IMR-90 (cell line): ENCODE data around the gene FIS1. TPM values are rescaled to one million over a fixed set of nuclear protein-coding genes. Genes with fewer than 3 reads are reported as not detected.

Source experiments
- ATAC-seq: fragments of 200-7000 bp; cut with Tn5 transposase; 2 replicates; pipeline ENCODE4 v1.9.1; 2020; ENCODE audit warnings: low read depth, mild to moderate bottlenecking, moderate library complexity
- BruUV-seq: library from RNA; stranded (reverse); fragments of 400-500 nt; replicated peaks from 2 replicates; lab custom pipeline; 2021; lab: Mats Ljungman, UMichigan
- CTCF ChIA-PET: fragments of 300-600 bp; formaldehyde crosslinking; extraction: SDS; loops from one replicate; lab custom pipeline; 2021; ENCODE audit warnings: antibody characterized with exemption; lab: Yijun Ruan, JAX
- POLR2A ChIA-PET: fragments of 300-600 bp; sonication (Branson Sonifier 250); formaldehyde crosslinking; loops from one replicate; lab custom pipeline; 2022; ENCODE audit warnings: antibody characterized with exemption; ENCODE audit not compliant: unreplicated experiment; lab: Charles Lee
- DNase-seq: peaks from one replicate; pipeline ENCODE4 v3.0.0; 2013
- H2AFZ ChIP-seq: replicated peaks from 2 replicates; pipeline ENCODE3; 2013; ENCODE audit warnings: low read length, mild to moderate bottlenecking; ENCODE audit not compliant: poor library complexity
- H2AK5ac ChIP-seq: 2 replicates; pipeline ENCODE4 v1.6.1; 2013; ENCODE audit warnings: low read depth, low read length, inconsistent platforms
- H2AK9ac ChIP-seq: replicated peaks from 2 replicates; pipeline ENCODE3; 2013; ENCODE audit warnings: mild to moderate bottlenecking, low read depth, low read length, moderate library complexity; ENCODE audit not compliant: poor library complexity
- H2BK120ac ChIP-seq: 2 replicates; pipeline ENCODE4 v1.6.1; 2013; ENCODE audit warnings: low read depth, low read length, inconsistent platforms
- H2BK15ac ChIP-seq: 3 replicates; pipeline ENCODE4 v1.6.1; 2013; ENCODE audit warnings: low read depth, low read length, inconsistent platforms
- H2BK20ac ChIP-seq: 2 replicates; pipeline ENCODE4 v1.6.1; 2013; ENCODE audit warnings: low read depth, mild to moderate bottlenecking, inconsistent platforms, low read length, moderate library complexity
- H2BK5ac ChIP-seq: 2 replicates; pipeline ENCODE4 v1.6.1; 2013; ENCODE audit warnings: mild to moderate bottlenecking, low read depth, low read length, inconsistent platforms; ENCODE audit not compliant: poor library complexity, severe bottlenecking
- H3K14ac ChIP-seq: replicated peaks from 2 replicates; pipeline ENCODE4 v1.6.1; 2013; ENCODE audit warnings: low read depth, low read length, inconsistent platforms
- H3K18ac ChIP-seq: 2 replicates; pipeline ENCODE4 v1.6.1; 2013; ENCODE audit warnings: low read depth, low read length, control low read depth
- H3K23ac ChIP-seq: 2 replicates; pipeline ENCODE4 v1.6.1; 2013; ENCODE audit warnings: low read depth, low read length, inconsistent platforms
- H3K27ac ChIP-seq: 2 replicates; pipeline ENCODE4 v1.5.1; 2013; ENCODE audit warnings: mild to moderate bottlenecking, control low read depth, low read length; ENCODE audit not compliant: insufficient read depth
- H3K27me3 ChIP-seq: 2 replicates; pipeline ENCODE4 v1.6.1; 2013; ENCODE audit warnings: low read length; ENCODE audit not compliant: control insufficient read depth, insufficient read depth
- H3K36me3 ChIP-seq: 2 replicates; pipeline ENCODE4 v1.6.1; 2013; ENCODE audit warnings: low read length, mixed read lengths; ENCODE audit not compliant: control insufficient read depth, insufficient read depth
- H3K4ac ChIP-seq: 2 replicates; pipeline ENCODE4 v1.6.1; 2013; ENCODE audit warnings: low read depth, low read length, inconsistent platforms
- H3K4me1 ChIP-seq: 2 replicates; pipeline ENCODE4 v1.6.1; 2013; ENCODE audit warnings: low read length, mixed read lengths; ENCODE audit not compliant: control insufficient read depth, insufficient read depth
- H3K4me2 ChIP-seq: 2 replicates; pipeline ENCODE4 v1.6.1; 2013; ENCODE audit warnings: low read depth, mild to moderate bottlenecking, control low read depth, low read length, moderate library complexity
- H3K4me3 ChIP-seq: 2 replicates; pipeline ENCODE4 v1.5.1; 2013; ENCODE audit warnings: low read depth, mild to moderate bottlenecking, control low read depth, low read length, moderate library complexity; ENCODE audit not compliant: insufficient read depth
- H3K56ac ChIP-seq: 2 replicates; pipeline ENCODE4 v1.6.1; 2013; ENCODE audit warnings: low read length, inconsistent platforms; ENCODE audit not compliant: insufficient read depth; ENCODE audit errors: extremely low read depth
- H3K79me1 ChIP-seq, 2 experiments: 2 replicates each; pipeline ENCODE4 v1.6.1; 2013; ENCODE audit warnings: low read length in 2 of 2, inconsistent platforms in 1 of 2, low read depth in 1 of 2
- H3K9ac ChIP-seq: 2 replicates; pipeline ENCODE4 v1.6.1; 2013; ENCODE audit warnings: low read depth, low read length, control low read depth
- H3K9me1 ChIP-seq: 2 replicates; pipeline ENCODE4 v1.6.1; 2013; ENCODE audit warnings: low read length, inconsistent platforms; ENCODE audit not compliant: insufficient read depth
- H3K9me3 ChIP-seq: 2 replicates; pipeline ENCODE4 v1.6.1; 2013; ENCODE audit warnings: low read length; ENCODE audit not compliant: control insufficient read depth, insufficient read depth
- H4K20me1 ChIP-seq: 2 replicates; pipeline ENCODE4 v1.6.1; 2013; ENCODE audit warnings: low read length, inconsistent platforms; ENCODE audit not compliant: insufficient read depth
- H4K5ac ChIP-seq: 2 replicates; pipeline ENCODE4 v1.6.1; 2013; ENCODE audit warnings: mild to moderate bottlenecking, low read depth, low read length, control low read depth
- H4K8ac ChIP-seq, 2 experiments: 2 replicates each; pipeline ENCODE4 v1.6.1; 2013; ENCODE audit warnings: low read depth in 2 of 2, low read length in 2 of 2, control low read depth in 1 of 2, inconsistent platforms in 1 of 2
- H4K91ac ChIP-seq: 2 replicates; pipeline ENCODE4 v1.6.1; 2013; ENCODE audit warnings: low read depth, low read length, inconsistent platforms; ENCODE audit not compliant: insufficient read depth
- BHLHE40 ChIP-seq: fragments of 150-350 bp; IDR thresholded peaks from 2 replicates; pipeline ENCODE4 v1.6.1; 2016; ENCODE audit warnings: mild to moderate bottlenecking, low read depth, low read length
- RAD21 ChIP-seq: IDR thresholded peaks from 2 replicates; pipeline ENCODE4 v1.6.1; 2012; ENCODE audit warnings: low read length, improper control_type of control experiment
- WGBS, 2 experiments: methylation state at CpG; one replicate each; pipeline versions ENCODE4 v1.1.5 to v1.1.7; 2013; ENCODE audit warnings: missing lambda C conversion rate in 2 of 2; ENCODE audit not compliant: insufficient read length in 1 of 2; ENCODE audit errors: extremely low coverage in 2 of 2; 5-methylcytosine and 5-hydroxymethylcytosine counted together
- dilution Hi-C: fragments of 300-500 bp; cut with HindIII; formaldehyde crosslinking; loops from one replicate; pipeline ENCODE4 v1.14.3; 2018; ENCODE audit warnings: low sequenced_read_pairs; ENCODE audit not compliant: unreplicated experiment
- in situ Hi-C: fragments of 300-500 bp; cut with MboI; formaldehyde crosslinking; loops from 3 replicates; pipeline ENCODE4 v1.14.3; 2019; ENCODE audit warnings: low sequenced_read_pairs, inconsistent platforms, mixed read lengths
- intact Hi-C: fragments of 100-400 bp; cut with micrococcal nuclease; formaldehyde crosslinking; loops from 2 replicates; pipeline ENCODE4 v1.10.0; 2022
- polyA plus RNA-seq, 3 experiments: library from polyadenylated mRNA; depleted of rRNA; stranded (reverse); fragments of >200 nt; gene quantifications; 2 replicates each; pipeline ENCODE4 v1.2.3, GENCODE V29; 2012; ENCODE audit warnings: low replicate concordance in 1 of 3
- total RNA-seq: library from RNA; depleted of rRNA; stranded (reverse); fragments of >200 nt; gene quantifications from 2 replicates; pipeline ENCODE4 v1.2.3, GENCODE V29; 2012
- TF ChIP-seq, protein P1 (sequence below): fragments of 150-350 bp; IDR thresholded peaks from 2 replicates; pipeline ENCODE4 v1.6.1; 2017; ENCODE audit warnings: mild to moderate bottlenecking, antibody characterized with exemption, low read length, low read depth

Gene FIS1
- total and polyA plus RNA-seq, 2 of the 4 experiments (the other 2 are of a cell fraction), result 293 to 489 TPM

DNA sequence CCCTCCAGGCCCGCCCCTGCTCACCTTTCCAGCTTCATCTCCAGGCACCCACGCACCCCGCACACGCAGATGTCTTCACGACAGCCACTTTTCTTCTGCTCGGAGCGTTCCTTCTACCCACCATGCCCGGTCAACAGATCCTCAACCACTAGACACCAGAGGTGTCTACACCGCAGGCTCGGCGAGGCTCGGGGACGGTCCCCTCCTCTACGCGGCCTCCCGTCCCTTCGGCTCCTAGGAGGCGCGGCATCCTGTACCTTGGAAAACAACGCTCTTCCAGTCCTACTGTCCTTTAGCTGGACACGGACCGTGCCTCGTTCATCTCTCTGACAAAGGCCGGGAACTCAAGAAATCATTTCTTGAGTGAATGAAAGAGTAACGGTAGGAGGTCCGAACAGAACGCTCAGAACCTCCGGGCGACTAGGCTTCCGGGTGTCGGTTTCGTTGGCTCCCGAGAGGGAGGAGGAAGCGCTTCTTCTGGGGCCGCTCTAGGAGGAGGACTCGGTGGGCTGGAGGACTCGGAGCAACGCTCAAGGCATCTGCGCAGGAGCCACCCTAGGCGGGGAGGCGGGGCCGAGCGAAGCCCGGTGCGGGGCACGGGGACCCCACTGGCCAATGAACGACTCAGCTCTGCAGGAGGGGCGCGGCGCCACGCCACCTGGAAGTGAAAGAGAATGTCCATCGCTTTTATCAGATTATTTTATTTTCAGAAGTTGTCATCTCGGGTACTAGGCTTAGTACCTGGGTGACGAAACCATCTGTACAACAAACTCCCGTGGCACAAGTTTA is 7.2 kb upstream of the FIS1 start (continued):
- TF ChIP-seq, protein P1, sequence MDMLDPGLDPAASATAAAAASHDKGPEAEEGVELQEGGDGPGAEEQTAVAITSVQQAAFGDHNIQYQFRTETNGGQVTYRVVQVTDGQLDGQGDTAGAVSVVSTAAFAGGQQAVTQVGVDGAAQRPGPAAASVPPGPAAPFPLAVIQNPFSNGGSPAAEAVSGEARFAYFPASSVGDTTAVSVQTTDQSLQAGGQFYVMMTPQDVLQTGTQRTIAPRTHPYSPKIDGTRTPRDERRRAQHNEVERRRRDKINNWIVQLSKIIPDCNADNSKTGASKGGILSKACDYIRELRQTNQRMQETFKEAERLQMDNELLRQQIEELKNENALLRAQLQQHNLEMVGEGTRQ, result peak; percentile 97
- no peak for TF ChIP-seq RAD21
- TF ChIP-seq BHLHE40, result no peak

DNA sequence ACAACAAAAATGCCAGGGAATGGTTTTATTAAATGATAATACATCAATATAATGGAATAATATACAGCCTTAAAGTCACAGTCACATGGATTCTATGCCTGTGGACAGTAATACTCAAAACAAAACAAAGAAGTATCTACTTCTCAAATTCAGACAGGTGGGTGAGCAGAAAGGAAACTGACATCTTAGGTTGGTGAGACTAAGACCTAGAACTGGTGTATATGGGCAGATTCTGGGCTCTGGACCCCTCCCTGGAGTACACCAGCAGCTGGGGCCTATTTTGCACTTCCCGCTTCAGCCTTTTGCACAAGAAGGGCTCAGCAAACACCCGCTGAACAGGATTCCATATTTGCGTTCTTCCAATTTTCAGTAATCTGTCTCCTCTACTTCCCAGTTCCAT is 5.4 kb upstream of the FIS1 start:
- no peak overlapping the region for H3K27ac ChIP-seq
- ChIA-PET CTCF (no interaction called here), POLR2A (no interaction called here)
- H3K36me3 ChIP-seq, result peaks cover 5% of the 10 kb centered on the region
- DNase-seq (no peak), ATAC-seq (no peak)
- no peak overlapping the region for H2BK20ac ChIP-seq
- no peak overlapping the region for H3K4ac ChIP-seq
- no peak for TF ChIP-seq RAD21
- no peak overlapping the region for H2BK120ac ChIP-seq
- dilution Hi-C loops, result no loop called here
- H3K23ac ChIP-seq, result no peak overlapping the region
- H3K79me1 ChIP-seq, result peaks cover 18 to 36% of the 10 kb centered on the region in 2 experiments
- H3K27me3 ChIP-seq, result peaks cover 5% of the 10 kb centered on the region; the same call in 1 of the 2 replicates
- no peak overlapping the region for H4K5ac ChIP-seq
- no peaks in the 10 kb centered on the region for H3K9me3 ChIP-seq
- no peak overlapping the region for H2AFZ ChIP-seq
- H4K20me1 ChIP-seq, result peaks cover 6% of the 10 kb centered on the region; the same call in 1 of the 2 replicates
- H2AK5ac ChIP-seq, result no peak overlapping the region
- no peak overlapping the region for H2BK15ac ChIP-seq
- no peak overlapping the region for H3K4me2 ChIP-seq
- no peak overlapping the region for H3K9ac ChIP-seq
- H2BK5ac ChIP-seq, result no peak overlapping the region
- no peak overlapping the region for H3K4me3 ChIP-seq
- no peak overlapping the region for H2AK9ac ChIP-seq
- in situ Hi-C loops, result no loop called here
- H3K14ac ChIP-seq, result no peak overlapping the region
- no peak overlapping the region for H4K8ac ChIP-seq
- no TSS peak for BruUV-seq
- H3K18ac ChIP-seq, result no peak overlapping the region
- WGBS, 2 experiments, result 100% methylated on average over 1 of the region's 3 CpGs; no CpG with 5 or more reads in 1 of the 2 experiments
- H3K9me1 ChIP-seq, result peaks cover 3% of the 10 kb centered on the region; the same call in 1 of the 2 replicates
- H4K91ac ChIP-seq, result no peak overlapping the region
- intact Hi-C loops, result no loop called here
- peaks cover 5% of the 10 kb centered on the region; the same call in 1 of the 2 replicates for H3K4me1 ChIP-seq
- H3K56ac ChIP-seq, result no peak overlapping the region
